Breast epithelium (tissue), 4 donors: Measurements from ENCODE around the gene PRDM16. TPM values are rescaled to one million over a fixed set of nuclear protein-coding genes. Genes with fewer than 3 reads are reported as not detected.

ENCODE experiments used
- DNase-seq, 2 donors: peaks; one replicate each; pipeline ENCODE4 v3.0.0-alpha.2; 2019; ENCODE audit warnings: low spot score in 2 of 2
- H3K27ac ChIP-seq, 2 donors: fragments of 200-600 bp; sonication (generic) in 1 of 2; one replicate each; pipeline ENCODE4 v1.5.1; 2016 to 2019; ENCODE audit warnings: mild to moderate bottlenecking in 1 of 2
- H3K27me3 ChIP-seq, 2 donors: fragments of 200-600 bp; sonication (generic) in 1 of 2; one replicate each; pipeline versions ENCODE4 v1.5.1 to v1.6.0; 2017 to 2019; ENCODE audit warnings: control low read depth in 1 of 2, mild to moderate bottlenecking in 1 of 2
- H3K36me3 ChIP-seq: fragments of 200-600 bp; one replicate; pipeline ENCODE4 v1.5.1; 2019
- H3K4me1 ChIP-seq, 2 donors: fragments of 200-600 bp; sonication (generic); one replicate each; pipeline ENCODE4 v1.5.1; 2016 to 2019; ENCODE audit warnings: control low read depth in 1 of 2
- H3K4me3 ChIP-seq, 3 donors: fragments of 200-600 bp; sonication (generic); 1 replicate in 2 of 3; 2 replicates in 1 of 3; pipeline ENCODE4 v1.5.1; 2016 to 2019; ENCODE audit warnings: mild to moderate bottlenecking in 3 of 3, moderate library complexity in 2 of 3
- H3K9me3 ChIP-seq, 2 donors: fragments of 200-600 bp; sonication (generic) in 1 of 2; one replicate each; pipeline ENCODE4 v1.5.1; 2016 to 2019; ENCODE audit warnings: control low read depth in 1 of 2
- CTCF ChIP-seq, 3 donors: fragments of 450-650 bp; IDR thresholded peaks; one replicate each; pipeline ENCODE4 v1.5.1; 2016 to 2017; ENCODE audit warnings: antibody characterized with exemption in 3 of 3, mild to moderate bottlenecking in 3 of 3, moderate library complexity in 3 of 3
- POLR2A ChIP-seq: fragments of 450-650 bp; IDR thresholded peaks from one replicate; pipeline ENCODE4 v1.6.1; 2016; ENCODE audit warnings: antibody characterized with exemption, mild to moderate bottlenecking, moderate library complexity
- POLR2AphosphoS5 ChIP-seq, 3 donors: sonication (generic); formaldehyde crosslinking; IDR thresholded peaks; one replicate each; pipeline ENCODE4 v1.6.1; 2017; ENCODE audit warnings: antibody characterized with exemption in 3 of 3
- intact Hi-C: fragments of 100-400 bp; cut with DNase I; formaldehyde crosslinking; loops from one replicate; pipeline ENCODE4 v1.15.1; 2023; ENCODE audit warnings: low total_unique reads
- total RNA-seq, 3 donors: library from RNA; depleted of rRNA; stranded (reverse); fragments of >200 nt; gene quantifications; one replicate each; pipeline ENCODE4 v1.1.0, GENCODE V29; 2016

PRDM16 gene
- total RNA-seq, 3 donors from 2014 or later, result 0.48 to 3.8 (median 3.6) TPM

GRCh38 chr1:3026124-3026523 is 42.9 kb upstream of the PRDM16 start:
- intact Hi-C loops, result no loop called here
- no peaks in the 10 kb centered on the region for H3K4me1 ChIP-seq
- no peak for DNase-seq

GRCh38 chr1:3026581-3027391 is 42.2 kb upstream of the PRDM16 start:
- Histone ChIP-seq H3K27ac (no peak overlapping the region), H3K4me1 (no peaks in the 10 kb centered on the region), H3K36me3 (no peaks in the 10 kb centered on the region), H3K4me3 (no peak overlapping the region), H3K9me3 (peaks cover 0 to 3% of the 10 kb centered on the region in 2 donors), H3K27me3 (peaks cover 4 to 52% of the 10 kb centered on the region in 2 donors)
- TF ChIP-seq CTCF (IDR thresholded peaks at IDR 0.05) (no peak), POLR2A (no peak), POLR2AphosphoS5 (IDR thresholded peaks at IDR 0.05) (no peak)
- no peak for DNase-seq
- intact Hi-C loops, result no loop called here

More at GRCh38 chr1:3026124-3026523, 42.9 kb upstream of the PRDM16 start:
- H3K36me3 ChIP-seq, result no peaks in the 10 kb centered on the region
- TF ChIP-seq POLR2A (no peak), POLR2AphosphoS5 (IDR thresholded peaks at IDR 0.05) (no peak), CTCF (IDR thresholded peaks at IDR 0.05) (no peak)
- no peak overlapping the region for H3K27ac ChIP-seq
- H3K27me3 ChIP-seq, result peaks cover 4 to 49% of the 10 kb centered on the region in 2 donors
- peaks cover 0 to 3% of the 10 kb centered on the region in 2 donors for H3K9me3 ChIP-seq
- H3K4me3 ChIP-seq, result no peak overlapping the region

- Histone ChIP-seq H3K4me3 (no peak overlapping the region), H3K27me3 (peaks cover 4 to 59% of the 10 kb centered on the region in 2 donors), H3K4me1 (no peaks in the 10 kb centered on the region), H3K27ac (no peak overlapping the region), H3K36me3 (no peaks in the 10 kb centered on the region), H3K9me3 (peaks cover 0 to 3% of the 10 kb centered on the region in 2 donors)
- TF ChIP-seq CTCF (IDR thresholded peaks at IDR 0.05), result no peak
- no peak for TF ChIP-seq POLR2AphosphoS5 (IDR thresholded peaks at IDR 0.05)
- no peak for TF ChIP-seq POLR2A
- intact Hi-C loops, result no loop called here
- peak in 1 of 2 donors; percentile 20 for DNase-seq
Observed at GRCh38 chr1:3027611-3028371, 41.2 kb upstream of the PRDM16 start.

GRCh38 chr1:3028531-3029282 is 40.3 kb upstream of the PRDM16 start:
- Histone ChIP-seq H3K9me3 (peaks cover 0 to 3% of the 10 kb centered on the region in 2 donors), H3K27me3 (peaks cover 4 to 68% of the 10 kb centered on the region in 2 donors), H3K36me3 (no peaks in the 10 kb centered on the region), H3K27ac (no peak overlapping the region), H3K4me3 (no peak overlapping the region), H3K4me1 (no peaks in the 10 kb centered on the region)
- peak in 1 of 2 donors; percentile 33 for DNase-seq
- intact Hi-C loops, result no loop called here
- TF ChIP-seq POLR2A (no peak), POLR2AphosphoS5 (IDR thresholded peaks at IDR 0.05) (no peak), CTCF (IDR thresholded peaks at IDR 0.05) (no peak)
